ENCODE data around the gene MMP10.

MMP10 gene

DNA sequence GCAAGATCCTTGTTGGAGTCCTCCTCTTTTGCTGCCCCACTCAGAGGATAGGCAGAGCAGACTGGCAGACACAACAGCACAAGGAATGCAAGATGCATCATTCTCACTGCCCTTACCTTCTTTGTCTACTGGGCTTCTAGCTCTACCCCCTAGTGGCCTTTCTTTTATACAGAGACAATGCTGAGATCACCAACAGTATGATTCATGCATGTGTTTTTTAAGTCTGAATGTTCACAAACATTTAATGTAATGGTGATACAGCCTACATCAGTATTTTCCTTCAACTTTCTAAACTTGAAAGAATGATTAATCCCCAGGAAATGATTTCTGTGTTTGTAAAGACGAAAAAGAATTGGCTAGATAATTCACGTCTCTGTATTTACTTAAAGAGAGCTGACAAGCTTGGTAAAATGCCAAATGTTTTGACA, at the start of gene MMP10:
TSS of gene MMP10 (minus strand) at position 138 of the 428 bp plus-strand sequence. CDS start at position 101, 37 bp downstream.
- DNase-seq: peak; percentile 50 to 72

DNA sequence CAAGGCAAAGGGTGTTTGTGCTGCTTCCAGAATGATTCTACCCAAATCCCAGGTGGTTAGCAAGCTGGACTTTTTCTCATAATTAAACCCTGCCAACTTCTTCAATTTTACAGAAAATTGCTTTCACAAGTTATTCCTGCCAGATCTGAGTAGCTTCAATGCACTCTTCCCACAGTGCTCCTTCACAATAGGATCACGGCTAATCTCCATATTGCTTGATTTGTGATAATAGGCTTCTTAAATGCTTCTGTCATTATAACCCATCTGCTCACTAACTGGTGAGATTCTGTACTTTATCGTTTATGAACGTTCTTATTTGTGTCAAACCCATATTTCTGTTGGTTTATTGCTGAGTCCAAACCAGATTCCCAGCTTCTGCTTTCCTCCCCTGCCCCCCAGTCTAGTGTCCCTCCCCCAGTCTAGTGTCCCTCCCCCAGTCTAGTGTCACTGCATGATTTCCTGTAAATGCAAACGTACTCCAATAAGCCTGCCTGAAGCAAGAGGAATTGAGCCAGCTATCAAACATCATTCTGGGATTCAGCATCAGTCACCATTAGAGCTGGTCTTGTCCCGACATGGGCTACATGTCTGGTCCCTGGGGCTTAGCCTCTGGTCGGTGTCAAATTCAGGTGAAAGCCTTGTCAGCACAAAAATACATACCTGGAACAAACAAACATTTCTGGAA, 49.0 kb upstream of the MMP10 start:
- DNase-seq: peak; percentile 4 to 5

DNA sequence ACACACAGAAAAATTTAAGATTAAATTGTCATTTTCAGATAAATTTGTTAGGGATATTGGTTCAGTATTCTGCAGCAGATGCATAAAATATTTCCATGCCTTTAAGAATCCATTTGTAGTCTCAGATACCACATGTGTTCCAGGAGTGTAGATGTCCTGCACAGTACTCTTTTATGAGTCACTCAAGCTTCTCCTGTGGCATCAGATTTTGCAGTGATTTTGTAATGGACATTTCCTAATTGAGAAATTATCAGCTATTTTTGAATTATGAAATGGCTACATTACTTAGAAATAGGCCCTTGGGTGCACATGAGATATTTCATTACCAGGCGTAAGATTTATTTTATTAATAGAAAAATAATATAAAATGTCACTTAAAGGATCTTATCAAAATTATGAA, 44.1 kb upstream of the MMP10 start:
- no peak for DNase-seq

DNA sequence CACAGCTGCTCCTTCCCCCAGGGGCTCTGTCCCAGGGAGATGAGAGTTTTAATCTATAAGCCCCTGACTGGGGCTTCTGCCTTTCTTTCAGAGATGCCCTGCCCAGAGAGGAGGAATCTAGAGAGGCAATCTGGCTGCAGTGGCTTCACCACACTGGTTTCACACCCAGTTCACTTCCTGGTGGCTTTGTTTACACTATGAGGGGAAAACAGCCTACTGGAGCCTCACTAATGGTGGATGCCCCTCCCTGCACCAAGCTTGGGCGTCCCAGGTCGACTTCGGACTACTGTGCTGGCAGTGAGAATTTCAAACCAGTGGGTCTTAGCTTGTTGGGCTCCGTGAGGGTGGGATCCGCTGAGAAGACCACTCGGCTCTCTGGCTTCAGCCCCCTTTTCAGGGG, 39.1 kb upstream of the MMP10 start:
- no peak for DNase-seq

DNA sequence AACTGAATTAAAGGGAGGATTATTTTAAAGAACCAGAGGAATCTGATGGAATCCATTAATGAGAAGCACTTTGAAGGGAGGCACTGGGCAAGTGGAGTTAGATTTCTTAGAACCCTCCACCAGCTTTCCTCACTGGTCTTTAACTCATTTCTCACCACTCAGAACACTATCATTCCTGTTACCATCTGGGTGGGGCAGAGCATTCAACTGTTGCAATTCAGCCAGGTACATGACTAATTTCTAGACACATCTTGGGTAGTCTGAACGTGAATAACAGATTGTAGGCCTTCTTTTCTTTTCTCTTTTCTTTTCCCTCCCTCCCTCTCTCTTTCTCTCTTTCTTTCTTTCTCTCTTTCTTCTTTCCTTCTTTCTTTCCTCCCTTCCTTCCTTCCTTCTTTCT, 33.1 kb upstream of the MMP10 start:
- DNase-seq: no peak

DNA sequence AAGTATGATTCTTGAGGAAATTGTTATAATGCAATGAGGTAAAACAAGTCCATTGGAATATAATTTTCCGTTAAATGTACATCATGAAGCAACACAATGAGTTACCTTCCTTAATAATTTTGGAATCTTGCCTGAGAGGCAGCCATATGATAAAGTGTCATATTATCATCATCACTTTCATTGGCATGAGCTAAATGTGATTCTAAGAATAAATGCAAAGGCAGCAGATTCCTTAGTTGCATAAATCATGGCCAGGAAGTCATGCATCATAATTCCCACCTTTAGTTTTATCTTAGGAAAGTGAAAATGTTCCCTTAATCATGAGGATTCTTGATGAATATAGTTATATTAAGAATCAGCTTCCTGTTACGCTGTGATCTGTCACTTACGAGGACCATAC, 31.8 kb upstream of the MMP10 start:
- no peak for DNase-seq

DNA sequence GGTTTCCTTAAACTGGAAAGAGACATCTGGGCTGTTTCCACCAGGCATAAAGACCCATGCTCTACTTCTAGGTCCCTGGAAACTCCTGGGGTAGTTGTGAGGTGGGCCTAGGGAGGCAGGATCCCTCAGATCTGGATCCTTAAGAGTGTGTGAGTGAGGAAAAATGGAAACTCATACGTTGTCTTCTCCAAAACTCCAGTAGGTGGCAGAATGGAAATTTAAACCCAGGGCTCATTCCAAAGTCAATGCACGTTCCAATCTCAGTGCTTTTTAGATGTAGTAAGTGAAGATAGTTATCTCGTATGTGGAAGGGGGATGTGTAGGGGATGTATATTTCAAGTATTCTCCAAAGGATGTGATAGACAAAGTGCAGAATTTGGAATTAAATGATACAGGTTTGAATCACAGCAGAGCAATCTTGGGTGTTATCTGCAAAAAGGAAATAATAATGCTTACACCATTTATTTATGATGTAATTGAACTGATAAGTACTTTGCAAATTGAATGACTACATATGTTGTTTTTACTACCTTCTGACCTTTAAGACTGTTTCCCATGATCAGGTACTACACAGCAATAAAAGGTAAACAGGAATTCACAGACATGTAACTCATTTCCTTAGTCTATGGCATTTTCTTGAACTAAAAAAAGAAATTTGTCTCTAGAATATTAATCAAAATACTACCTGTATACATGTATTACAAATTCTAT, 30.7 kb upstream of the MMP10 start:
- peak; percentile 31 to 42 for DNase-seq

DNA sequence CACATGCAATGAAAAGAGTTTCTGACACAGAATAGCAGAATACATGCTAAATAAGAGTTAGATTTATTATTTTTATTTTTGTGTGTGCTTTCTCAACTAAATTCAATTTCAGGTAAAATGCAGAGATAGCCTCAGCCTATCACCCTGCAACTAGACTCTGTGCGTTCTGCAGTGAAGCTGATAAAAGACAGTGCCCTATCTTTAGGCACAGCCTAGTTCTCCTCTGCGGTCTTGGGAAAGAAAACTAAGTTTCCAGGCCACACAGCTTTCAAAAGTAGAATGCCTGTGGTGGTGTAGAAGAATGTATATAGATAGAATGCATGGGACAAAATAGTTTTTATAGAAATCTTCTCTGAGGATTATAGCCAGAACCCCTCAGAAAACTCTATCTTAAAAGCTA, 29.5 kb upstream of the MMP10 start:
- DNase-seq: no peak

DNA sequence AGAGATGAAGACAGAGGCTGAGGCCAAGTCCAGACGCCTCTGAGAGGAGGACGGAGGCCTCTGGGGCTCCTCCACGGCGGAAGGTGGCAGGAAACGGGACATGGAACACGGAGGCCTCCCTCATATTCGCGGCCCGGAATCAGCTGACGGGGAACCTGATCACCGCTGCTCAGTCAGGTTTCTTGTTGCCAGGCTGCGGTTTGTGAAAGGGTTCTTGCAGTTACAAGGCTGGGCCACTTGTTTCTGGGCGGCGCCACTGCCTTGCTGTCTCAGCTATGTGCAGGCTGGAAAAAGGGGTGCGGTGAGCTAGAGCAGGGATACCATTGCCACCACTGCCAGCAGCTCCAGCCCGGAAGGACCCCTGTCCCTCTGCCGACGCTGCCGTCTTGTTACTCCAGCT, 27.5 kb upstream of the MMP10 start:
- peak; percentile 6 to 7 for DNase-seq

DNA sequence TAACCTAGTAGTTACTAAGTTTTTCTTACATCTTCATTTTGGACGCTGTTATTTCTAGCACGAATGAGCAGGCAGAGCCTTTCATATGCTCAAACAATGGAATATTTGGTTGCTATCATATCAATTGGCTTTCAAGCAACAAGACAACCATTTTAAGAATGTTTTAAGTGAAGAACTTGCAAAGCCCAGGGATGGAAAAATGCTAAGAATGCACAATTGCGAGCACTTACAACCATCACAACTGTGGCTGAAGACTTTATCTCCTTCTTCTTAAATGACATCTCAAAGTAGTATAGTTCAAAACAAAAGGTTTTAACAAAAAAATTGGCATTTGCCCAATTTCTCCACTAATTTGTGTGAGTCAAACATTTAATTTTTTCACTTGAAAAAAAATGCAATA, 25.9 kb upstream of the MMP10 start:
- DNase-seq: no peak

DNA sequence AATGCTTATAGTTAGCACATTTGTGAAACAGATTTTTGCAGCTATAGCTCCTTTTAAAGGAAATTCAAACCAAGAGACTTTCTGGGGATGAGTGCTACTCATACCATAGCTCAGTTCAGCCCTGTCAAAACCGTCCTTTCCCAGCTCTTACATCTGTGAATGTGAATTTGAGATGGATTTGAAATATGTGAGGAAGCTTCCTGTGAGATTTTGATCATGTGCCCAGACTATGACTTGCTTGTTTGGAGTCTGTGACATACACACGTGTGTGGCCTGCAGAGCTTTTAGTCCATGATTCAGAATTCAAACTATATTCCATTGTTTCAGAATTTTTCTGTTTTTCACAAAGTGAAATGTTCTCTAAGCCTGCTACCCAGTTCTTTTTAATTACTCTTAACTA, 21.9 kb upstream of the MMP10 start:
- no peak for DNase-seq

DNA sequence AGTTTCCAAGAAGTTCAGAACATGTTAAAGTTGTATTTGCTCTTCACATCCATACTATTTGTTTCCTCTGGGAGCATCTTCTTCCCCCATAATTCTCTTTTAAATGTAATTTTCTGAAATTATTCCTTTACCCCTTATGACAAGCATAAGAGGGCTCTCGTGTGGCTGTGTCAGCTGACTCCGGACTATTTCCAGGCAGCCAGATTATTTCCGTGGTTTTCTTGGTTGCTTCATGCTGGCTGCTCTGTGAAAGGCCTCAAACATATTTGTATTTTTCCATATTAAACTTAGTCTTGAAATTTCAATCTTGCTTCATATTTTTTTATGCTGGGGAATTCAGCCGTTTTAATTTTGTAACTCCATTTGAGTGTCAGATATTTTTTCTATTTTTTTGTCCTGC, 20.3 kb upstream of the MMP10 start:
- DNase-seq: no peak

DNA sequence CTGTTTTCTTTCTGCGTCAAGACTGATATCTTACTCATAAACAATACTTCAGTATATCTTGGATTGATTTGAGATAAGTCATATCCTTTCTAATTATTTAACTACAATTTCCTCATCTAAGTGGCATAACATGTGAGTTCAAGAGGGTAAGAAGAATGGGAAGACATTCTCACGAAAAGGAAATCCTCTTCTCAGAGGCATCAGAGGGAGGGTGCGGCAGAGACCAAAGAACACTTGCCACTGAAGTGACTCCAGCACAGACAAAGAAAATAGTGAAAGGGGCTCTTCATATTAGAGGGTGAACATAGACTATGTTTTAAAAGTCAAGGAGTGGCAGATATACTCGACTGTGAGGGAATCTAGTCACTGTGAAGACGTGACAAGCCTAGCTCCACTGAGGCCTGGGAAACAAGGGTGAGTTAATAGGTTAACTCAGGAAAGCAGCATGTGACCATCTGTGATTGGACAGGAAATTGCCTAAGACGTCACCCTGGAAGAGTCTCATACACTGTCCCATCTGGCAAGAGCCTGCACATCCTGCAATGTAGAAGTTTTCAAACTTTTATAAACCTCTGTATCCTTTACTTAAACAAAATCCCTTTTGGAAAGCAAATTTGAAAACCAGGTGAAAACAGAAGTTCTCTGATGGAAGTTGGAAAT, 19.4 kb upstream of the MMP10 start:
- no peak for DNase-seq

DNA sequence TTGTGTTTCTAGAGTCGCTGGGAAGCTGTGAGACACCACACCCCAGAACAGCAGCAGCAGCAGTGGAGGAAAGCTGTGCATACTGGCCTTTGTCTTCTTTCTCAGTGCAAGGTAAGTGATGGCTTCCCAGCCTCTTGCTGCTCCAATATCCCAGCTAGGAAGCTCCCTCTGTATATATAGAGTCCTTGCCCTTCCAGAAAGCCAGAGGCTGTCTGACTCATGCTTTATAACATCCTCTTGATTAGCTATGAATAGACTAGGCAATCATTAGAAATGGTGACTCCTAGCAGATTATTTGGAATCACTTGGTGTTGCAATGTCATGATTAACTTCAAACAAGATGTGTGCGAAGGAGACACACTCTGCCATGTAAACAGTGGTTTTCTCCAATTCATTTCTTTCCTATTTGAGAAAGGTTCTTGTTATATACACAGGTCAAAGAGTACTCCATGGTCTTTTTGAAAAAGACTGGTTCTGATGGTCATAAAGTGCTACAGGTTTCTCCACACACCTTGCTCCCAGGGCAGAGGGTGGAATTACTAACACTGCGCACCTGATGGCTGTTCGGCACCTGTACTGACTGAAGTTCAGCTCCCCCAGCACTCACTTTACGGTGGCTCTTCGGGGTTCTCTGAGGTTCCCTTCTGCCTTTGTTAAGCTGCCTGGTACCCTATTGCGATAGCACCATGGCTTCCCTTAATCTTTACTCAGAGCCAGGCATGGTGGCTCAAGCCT, 17.8 kb upstream of the MMP10 start, which contains the start of gene MMP1:
TSS of gene MMP1 (minus strand) at position 149 of the 735 bp plus-strand sequence. CDS start at position 81, 68 bp downstream.
- no peak for DNase-seq

DNA sequence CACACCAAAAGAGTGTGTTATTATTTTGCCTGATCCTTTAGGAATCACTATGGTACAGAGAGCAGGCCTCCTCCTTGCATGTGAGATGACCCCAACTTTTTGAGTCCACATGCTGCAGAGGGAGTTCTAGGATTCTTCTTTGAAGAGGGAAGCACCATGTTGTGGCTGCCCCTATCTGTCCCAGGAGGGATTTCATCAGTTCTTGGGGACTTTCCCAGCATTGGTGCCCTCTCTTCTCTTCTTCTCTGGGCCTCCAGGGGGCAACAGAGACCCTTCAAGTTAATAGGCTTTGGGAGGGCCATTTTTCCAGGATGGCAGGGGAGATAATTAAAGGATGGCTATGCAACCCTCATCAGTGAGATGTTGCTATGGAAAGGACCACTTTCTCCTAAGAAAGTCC, 14.0 kb upstream of the MMP10 start:
- DNase-seq: peak; percentile 54 to 68

DNA sequence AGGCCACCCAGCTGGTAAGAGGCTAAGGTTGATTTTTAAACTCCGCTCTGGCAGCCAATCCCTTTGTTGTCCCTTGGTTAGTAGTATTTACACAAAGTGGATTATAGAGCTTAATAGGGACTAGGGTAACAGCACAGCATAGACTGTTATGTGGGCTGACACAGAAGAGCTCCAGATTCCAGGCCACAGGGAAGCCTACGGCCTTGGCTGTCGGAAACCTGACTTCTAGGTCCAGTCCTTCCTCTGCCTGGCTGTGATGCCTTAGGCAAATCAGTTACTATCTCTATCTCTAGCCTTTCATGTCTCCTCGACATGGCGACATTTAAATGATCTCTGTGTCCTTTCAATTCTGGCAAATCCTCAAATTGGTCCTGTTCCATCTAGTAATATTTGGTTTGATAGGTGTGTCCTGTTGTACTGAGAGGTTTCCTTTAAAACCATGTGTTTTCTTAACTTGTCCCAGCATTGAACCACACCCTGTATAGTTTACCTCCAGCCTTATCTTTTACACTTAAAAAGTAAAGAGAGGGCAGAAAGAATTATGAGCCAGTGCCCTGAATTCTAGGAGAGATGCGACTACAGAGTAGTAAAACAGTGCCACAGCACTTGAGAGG, 13.4 kb upstream of the MMP10 start:
- DNase-seq: no peak

DNA sequence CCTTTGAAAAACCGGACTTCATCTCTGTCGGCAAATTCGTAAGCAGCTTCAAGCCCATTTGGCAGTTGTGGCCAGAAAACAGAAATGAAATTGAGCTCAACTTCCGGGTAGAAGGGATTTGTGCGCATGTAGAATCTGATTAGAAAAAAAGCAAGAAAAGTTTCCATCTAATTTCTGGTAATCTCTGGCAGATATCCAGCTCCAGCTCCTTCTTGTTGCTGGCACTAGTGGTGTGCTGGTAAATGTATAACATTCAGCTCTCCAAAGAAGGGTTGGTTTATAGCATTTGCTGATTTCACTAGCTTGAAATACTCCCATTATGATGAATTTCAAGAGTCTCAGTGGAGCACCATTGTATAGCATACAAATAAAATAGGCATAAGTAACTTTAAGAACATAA, 12.2 kb upstream of the MMP10 start:
- no peak for DNase-seq

DNA sequence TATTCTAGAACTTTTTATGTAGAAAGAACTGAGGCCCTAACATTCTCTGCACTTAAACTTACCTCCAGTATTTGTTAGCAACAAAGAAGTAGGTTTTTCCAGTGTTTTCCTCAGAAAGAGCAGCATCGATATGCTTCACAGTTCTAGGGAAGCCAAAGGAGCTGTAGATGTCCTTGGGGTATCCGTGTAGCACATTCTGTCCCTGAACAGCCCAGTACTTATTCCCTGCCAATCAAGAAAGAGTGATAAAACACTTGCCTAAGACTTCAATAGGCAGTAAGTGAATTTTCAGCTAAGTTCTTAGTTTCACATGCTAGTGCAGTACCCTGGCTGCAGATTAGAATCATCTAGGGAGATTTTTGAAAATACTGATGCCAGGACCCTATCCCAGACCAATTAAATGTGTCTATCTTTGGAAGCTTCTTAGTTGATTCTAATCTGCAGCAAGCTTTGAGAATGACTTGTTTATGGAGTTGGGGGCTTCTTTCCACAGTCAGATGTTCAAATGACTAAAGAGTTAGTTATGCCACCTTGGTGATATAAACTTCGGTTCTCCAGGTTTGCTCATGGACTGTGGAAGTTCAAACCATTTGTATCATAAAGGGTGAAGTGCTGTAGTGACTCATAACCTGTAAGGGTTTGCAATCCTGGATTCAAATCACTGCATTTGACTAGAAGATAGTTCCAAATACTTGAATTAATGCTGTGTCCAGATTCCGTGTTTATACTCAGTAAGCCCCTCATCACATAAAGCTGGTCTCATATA, 11.0 kb upstream of the MMP10 start:
- no peak for DNase-seq

DNA sequence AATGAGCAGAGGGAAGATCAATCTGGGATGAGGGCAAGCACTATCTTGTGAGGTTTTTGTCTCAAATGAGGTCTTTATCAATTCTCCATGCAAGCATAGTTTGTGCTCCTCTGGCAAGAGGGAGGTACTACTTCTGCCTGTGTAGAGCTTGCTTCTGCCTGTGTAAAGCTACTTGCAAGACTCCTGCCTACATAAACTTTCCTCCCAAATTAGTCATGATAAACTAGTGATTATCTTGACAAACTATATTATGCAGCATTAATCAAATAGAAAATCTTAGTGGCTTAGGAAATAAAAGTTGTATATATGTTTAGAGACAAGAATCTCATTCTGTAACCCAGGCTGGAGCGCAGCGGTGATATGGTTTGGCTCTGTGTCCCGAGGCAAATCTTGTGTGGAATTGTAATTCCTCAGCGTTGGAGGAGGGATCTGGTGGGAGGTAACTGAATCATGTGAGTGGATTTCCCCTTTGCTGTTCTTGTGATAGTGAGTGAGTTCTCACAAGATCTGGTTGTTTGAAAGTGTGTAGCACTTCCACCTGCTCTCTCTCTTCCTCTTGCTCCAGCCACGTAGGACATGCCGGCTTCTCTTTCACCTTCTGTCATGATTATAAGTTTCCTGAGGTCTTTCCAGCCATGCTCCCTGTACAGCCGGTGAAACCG, 8.0 kb upstream of the MMP10 start:
- no peak for DNase-seq

DNA sequence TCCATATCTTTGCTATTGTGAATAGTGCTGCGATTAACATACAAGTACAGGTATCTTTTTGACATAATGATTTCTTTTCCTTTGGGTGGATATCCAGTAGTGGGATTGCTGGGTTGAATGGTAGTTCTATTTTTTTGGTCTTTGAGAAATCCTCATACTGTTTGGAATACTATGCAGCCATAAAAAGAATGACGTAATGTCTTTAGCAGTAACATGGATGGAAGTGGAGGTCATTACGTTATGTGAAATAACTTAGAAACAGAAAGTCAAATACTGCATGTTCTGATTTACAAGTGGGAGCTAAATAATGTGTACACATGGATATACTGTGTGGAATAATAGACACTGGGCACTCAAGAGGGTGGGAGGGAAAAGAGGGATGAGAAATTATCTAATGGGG, 4.0 kb upstream of the MMP10 start:
- DNase-seq: no peak

DNA sequence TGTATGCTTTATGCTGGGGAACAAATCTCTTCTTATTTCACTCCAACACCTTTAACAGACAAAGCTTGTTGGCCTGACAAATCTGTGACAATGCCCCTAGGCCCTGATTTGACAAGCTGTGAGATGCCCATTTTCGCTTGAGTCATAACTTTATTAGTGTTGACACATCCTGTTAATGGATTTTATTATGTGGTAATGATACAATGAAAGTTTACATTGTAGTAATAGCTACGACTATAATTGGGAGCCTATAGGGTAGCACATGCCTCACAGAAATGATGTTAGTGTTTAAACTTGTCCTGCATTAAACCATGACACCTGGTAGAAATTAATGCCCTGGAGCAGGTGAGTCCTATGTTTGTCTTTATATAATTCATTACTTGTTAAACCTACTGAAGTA, 3.3 kb upstream of the MMP10 start:
- no peak for DNase-seq

DNA sequence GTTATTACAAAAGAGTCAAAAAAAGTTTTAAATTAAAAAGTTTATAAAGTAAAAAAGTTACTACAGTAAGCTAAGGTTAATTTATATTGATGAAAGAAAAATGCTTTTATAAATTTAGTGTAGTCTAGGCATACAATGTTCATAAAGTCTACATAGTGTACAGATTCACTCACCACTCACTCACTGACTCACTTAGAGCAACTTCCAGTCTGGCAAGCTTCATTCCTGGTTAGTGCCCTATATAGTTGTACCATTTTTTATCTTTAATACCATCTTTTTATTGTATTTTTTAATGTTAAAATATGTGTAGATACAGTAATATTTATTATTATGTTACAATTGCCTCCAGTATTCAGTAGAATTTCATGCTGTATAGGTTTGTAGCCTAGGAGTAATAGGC, 2.6 kb upstream of the MMP10 start:
- DNase-seq: no peak
